ENCODE results near the gene SREK1IP1. TPM values are rescaled to one million over a fixed set of nuclear protein-coding genes. Genes with fewer than 3 reads are reported as not detected.

The SREK1IP1 gene
- 11.1 and 15.5 TPM in 2 replicates for total RNA-seq (2014; rRNA removed; shearing (Covaris generic))

- peak; percentile 91 for DNase-seq (ENCODE audit: low spot score)
- in situ Hi-C loops (cut with HindIII; ENCODE audit: low sequenced_read_pairs): no loop called here
Observed at GRCh38 chr5:64768358-64769312, at the start of gene SREK1IP1, which contains the start of gene CWC27. Gene SREK1IP1 (minus strand): TSS chr5:64768691. CDS start chr5:64768517, 174 bp downstream. Gene CWC27 (plus strand): TSS chr5:64768930. CDS start chr5:64769147, 217 bp downstream.

GRCh38 chr5:64818245-64818644 lies 49.8 kb upstream of the SREK1IP1 start:
- in situ Hi-C loops (cut with HindIII; ENCODE audit: low sequenced_read_pairs): no loop called here
- DNase-seq (ENCODE audit: low spot score): no peak

DNA sequence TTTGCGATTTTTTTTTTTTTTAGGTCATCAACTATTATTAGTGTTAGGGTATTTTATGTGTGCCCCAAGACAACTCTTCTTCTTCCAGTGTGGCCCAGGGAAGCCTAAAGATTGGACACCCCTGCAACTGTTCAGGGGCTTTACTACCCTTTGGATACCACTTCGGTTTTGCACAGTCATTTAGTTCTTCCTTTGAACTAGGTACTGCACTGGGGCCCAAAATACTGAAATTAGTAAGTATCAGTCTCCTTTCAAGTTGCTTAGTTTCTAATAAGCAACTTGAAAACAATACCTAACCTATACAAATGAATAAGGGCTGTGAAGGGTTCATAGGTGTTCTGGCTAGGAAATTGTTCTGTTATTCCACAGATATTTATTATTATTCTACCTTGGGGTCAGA lies 45.6 kb upstream of the SREK1IP1 start:
- in situ Hi-C loops (cut with HindIII; ENCODE audit: low sequenced_read_pairs): no loop called here
- no peak for DNase-seq (ENCODE audit: low spot score)

GRCh38 chr5:64811050-64811640 lies 42.7 kb upstream of the SREK1IP1 start:
- peak; percentile 63 for DNase-seq (ENCODE audit: low spot score)
- in situ Hi-C loops (cut with HindIII; ENCODE audit: low sequenced_read_pairs): no loop called here

DNA sequence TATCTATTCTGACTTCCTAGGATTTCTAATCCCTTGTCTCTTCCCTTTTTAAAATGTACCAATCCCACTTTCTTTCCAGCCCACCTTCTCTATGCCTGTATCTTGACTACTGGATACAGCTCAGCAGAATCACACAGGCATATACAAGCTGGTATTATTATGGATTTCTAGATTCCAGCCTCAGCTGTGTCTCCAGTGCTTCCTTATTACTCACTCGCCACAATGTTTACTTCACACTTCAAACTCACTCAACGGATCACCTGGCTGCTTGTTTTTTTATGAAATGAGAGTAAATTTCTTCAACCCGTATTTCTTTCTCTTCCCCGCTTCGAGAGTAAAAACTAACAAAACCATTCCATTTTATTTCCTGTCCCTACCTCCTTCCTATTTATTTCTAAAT lies 39.0 kb upstream of the SREK1IP1 start:
- in situ Hi-C loops (cut with HindIII; ENCODE audit: low sequenced_read_pairs): no loop called here
- DNase-seq (ENCODE audit: low spot score): no peak

DNA sequence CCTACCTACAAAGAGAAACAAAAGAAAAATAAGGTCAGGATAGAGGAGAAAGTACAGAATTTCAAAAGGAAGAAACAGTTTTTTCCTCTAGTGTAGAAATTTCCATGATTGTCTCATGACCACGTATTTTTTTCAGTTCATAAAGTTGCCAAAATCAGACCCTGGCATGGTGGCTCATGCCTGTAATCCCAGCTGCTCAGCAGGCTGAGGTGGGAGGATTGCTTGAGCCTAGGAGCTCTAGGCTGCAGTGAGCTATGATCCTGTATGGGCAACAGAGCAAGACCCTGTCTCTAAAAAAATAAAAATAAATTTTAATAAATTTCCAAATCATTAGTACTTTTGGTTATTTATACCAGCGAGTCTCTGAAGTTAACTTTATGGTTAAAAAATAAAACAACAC lies 38.0 kb upstream of the SREK1IP1 start:
- no peak for DNase-seq (ENCODE audit: low spot score)
- in situ Hi-C loops (cut with HindIII; ENCODE audit: low sequenced_read_pairs): no loop called here

DNA sequence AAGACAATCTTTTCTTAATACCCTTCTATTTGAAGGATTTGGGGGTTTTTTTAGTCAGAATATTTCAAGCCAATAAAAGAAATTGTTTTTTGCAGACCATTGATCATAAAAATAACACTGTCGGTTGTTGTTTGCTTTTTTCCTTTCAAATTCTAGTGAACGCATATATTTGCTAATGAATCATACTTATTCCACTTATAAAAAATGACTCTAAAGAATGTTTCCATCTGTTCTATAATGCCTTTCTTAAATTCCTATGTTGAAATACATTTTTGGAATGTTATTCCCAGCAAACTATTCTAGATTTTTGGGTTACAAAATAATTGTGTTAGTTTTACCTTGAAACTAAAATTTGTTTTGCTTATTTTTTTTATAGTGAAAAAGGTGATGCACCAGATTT lies 32.4 kb upstream of the SREK1IP1 start:
- in situ Hi-C loops (cut with HindIII; ENCODE audit: low sequenced_read_pairs): no loop called here
- DNase-seq (ENCODE audit: low spot score): no peak

- no peak for DNase-seq (ENCODE audit: low spot score)
- in situ Hi-C loops (cut with HindIII; ENCODE audit: low sequenced_read_pairs): no loop called here
Observed at GRCh38 chr5:64796301-64796700, 27.8 kb upstream of the SREK1IP1 start.

DNA sequence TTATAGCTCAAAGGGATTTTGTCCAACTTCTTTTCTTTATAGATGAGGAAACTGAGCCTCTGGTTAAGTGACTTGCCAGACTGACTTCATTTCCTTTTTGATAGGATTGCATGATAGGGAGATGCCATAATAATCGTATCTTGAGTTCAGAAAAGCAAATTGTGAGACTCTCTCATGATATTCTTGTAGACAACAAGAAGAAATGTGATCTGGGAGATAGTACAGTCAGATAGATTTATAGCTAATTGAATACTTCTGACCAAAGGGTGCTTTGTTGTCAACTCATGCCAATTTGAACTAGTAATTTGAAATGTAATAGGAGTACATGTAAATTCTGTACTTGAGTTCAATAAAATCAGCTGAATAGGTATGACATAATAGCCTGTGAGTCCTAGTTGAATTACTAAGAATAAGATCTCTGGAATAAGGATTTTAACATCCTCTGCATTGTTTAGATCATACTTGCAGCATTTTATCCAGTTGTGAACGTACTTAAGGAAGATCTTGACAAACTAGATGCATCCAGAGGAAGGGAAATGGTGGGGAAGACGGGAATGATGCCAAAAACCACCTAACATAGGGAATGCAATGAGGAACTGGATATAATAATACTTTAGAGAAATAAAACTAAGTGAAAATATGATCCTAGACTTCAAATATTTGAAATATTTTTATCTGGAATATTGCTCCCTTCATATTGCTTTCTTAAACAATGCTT lies 25.7 kb upstream of the SREK1IP1 start:
- in situ Hi-C loops (cut with HindIII; ENCODE audit: low sequenced_read_pairs): no loop called here
- DNase-seq (ENCODE audit: low spot score): no peak

- in situ Hi-C loops (cut with HindIII; ENCODE audit: low sequenced_read_pairs): no loop called here
- no peak for DNase-seq (ENCODE audit: low spot score)
Observed at GRCh38 chr5:64792469-64792868, 24.0 kb upstream of the SREK1IP1 start.

GRCh38 chr5:64790210-64790609 lies 21.7 kb upstream of the SREK1IP1 start:
- in situ Hi-C loops (cut with HindIII; ENCODE audit: low sequenced_read_pairs): no loop called here
- DNase-seq (ENCODE audit: low spot score): no peak

GRCh38 chr5:64789457-64789856 lies 21.0 kb upstream of the SREK1IP1 start:
- in situ Hi-C loops (cut with HindIII; ENCODE audit: low sequenced_read_pairs): no loop called here
- DNase-seq (ENCODE audit: low spot score): no peak

DNA sequence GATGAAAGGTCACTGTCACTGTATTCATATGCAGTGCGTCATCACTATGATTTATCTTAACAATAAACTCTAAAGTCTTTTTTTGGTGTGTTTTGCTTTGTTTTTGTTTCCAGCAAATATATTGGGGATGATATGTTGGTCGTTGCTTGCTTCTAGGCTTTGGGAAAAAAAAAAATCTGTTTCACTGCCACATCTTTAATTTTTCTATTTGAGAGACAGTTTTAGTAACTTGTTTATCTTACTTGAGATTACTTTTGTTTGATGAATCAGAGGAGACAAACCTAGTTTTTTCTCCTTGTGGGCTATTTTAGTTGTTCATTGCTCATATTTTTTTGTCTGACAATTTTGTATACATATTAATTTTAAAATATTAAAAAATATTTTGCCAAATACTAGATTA lies 19.7 kb upstream of the SREK1IP1 start:
- in situ Hi-C loops (cut with HindIII; ENCODE audit: low sequenced_read_pairs): no loop called here
- no peak for DNase-seq (ENCODE audit: low spot score)

DNA sequence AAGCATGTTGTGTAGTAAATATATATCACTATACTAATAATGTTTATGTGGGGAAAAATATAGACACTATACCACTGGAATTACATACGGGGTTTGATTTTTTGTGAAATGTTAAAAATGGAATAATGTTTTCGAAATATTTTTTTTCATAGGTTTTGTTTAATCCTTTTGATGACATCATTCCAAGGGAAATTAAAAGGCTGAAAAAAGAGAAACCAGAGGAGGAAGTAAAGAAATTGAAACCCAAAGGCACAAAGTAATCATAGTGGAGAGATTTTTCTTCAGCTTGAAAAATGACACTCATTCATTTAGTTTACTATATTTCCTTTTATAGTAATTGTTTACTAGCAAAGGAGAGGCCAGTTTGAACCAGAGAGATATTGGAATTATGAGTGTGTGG lies 17.9 kb upstream of the SREK1IP1 start:
- in situ Hi-C loops (cut with HindIII; ENCODE audit: low sequenced_read_pairs): no loop called here
- DNase-seq (ENCODE audit: low spot score): no peak

GRCh38 chr5:64784451-64785025 lies 16.0 kb upstream of the SREK1IP1 start:
- in situ Hi-C loops (cut with HindIII; ENCODE audit: low sequenced_read_pairs): no loop called here
- peak; percentile 82 for DNase-seq (ENCODE audit: low spot score)

- in situ Hi-C loops (cut with HindIII; ENCODE audit: low sequenced_read_pairs): no loop called here
- DNase-seq (ENCODE audit: low spot score): no peak
Observed at GRCh38 chr5:64775291-64775690, 6.8 kb upstream of the SREK1IP1 start.

DNA sequence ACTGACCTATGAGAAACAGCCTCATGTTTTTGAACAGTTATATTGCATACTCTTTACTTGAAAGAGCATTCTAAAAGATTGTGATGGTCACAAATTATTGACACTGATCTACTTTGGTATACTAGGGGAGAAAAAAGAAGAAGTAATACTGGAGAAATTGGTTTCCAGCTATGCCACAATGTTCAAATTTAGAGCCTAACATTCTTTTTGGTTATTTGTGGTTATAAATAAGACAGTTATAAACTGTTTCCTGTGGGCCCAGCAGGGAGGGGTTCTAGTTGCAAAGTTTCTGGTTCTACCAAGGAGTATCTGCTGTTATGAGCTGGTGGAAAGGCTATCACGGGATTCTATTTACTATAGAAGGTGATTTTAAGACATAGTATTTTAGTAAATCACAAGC lies 5.0 kb upstream of the SREK1IP1 start:
- no peak for DNase-seq (ENCODE audit: low spot score)
- in situ Hi-C loops (cut with HindIII; ENCODE audit: low sequenced_read_pairs): no loop called here

DNA sequence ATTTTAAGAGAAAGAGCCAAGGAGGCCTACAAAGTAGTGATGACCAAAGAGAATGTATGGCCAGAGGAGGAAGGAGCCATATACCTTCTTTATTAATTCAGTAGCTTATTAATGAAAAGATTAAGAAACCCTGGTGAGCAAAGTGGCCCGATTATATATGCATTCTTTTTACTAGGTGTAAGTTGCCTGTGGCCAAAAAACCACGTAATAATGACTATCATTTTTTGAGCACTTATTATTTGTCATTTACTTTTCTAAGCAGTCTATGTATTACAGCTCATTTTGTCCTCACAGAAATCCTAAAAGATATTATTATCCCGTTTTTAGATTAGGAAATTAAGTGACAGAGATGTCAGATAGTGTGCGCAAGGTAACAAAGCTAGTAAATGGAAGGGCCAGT lies 3.2 kb upstream of the SREK1IP1 start:
- in situ Hi-C loops (cut with HindIII; ENCODE audit: low sequenced_read_pairs): no loop called here
- no peak for DNase-seq (ENCODE audit: low spot score)

DNA sequence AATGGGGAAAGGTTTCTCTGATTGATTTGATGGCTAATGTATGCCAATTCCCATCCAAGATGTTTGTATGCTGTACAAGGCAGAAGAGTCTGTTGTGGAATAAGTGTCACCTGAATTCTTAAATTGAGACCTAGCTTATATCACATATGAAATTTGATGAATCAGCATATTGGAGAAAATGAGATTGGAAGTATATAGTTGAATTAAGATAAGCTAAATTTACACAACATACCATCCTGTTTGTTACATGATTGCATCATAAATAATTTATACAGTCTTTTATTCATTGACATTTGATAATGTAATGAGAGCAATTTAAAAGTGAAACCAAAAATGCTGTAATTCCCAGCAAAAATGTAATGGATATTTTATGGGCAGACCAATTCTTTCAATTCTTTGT lies 1.4 kb upstream of the SREK1IP1 start:
- in situ Hi-C loops (cut with HindIII; ENCODE audit: low sequenced_read_pairs): no loop called here
- DNase-seq (ENCODE audit: low spot score): no peak

GRCh38 chr5:64767959-64768357 lies 533 bp downstream of the SREK1IP1 start:
- in situ Hi-C loops (cut with HindIII; ENCODE audit: low sequenced_read_pairs): no loop called here
- DNase-seq (ENCODE audit: low spot score): no peak
